SK-N-SH (cell line): ENCODE measurements around the gene KRABD2.

Experiments
- CTCF ChIA-PET: fragments of 300-600, 350-600 bp; formaldehyde crosslinking; extraction: SDS; loops from one replicate; lab custom pipeline; 2021; lab: Yijun Ruan, JAX
- POLR2A ChIA-PET: fragments of 350-600 bp; sonication (Branson Sonifier 250); formaldehyde crosslinking; extraction: SDS; loops from one replicate; lab custom pipeline; 2020; ENCODE audit warnings: antibody characterized with exemption, inconsistent platforms; lab: Yijun Ruan, JAX
- DNase-seq: peaks from one replicate; pipeline ENCODE4 v3.0.0; 2012
- H2AFZ ChIP-seq: fragments of 200-600 bp; sonication (generic); 2 replicates; pipeline ENCODE4 v1.8.1; 2016; ENCODE audit warnings: antibody characterized with exemption, mild to moderate bottlenecking, low read depth
- H3F3A ChIP-seq: fragments of 200-600 bp; sonication (generic); replicated peaks from 2 replicates; pipeline ENCODE3; 2016; ENCODE audit warnings: antibody characterized with exemption, mild to moderate bottlenecking; ENCODE audit not compliant: insufficient read depth
- H3K27ac ChIP-seq, 2 experiments: fragments of 200-500 bp in 1 of 2; fragments of 200-600 bp in 1 of 2; sonication (Bioruptor generic) in 1 of 2; sonication (generic), shearing (Covaris generic) in 1 of 2; 2 replicates each; pipeline versions ENCODE4 v1.5.1 to v1.6.1; 2014 to 2016; ENCODE audit warnings: low read depth in 2 of 2, inconsistent platforms in 1 of 2, low read length in 1 of 2, mild to moderate bottlenecking in 1 of 2, mixed read lengths in 1 of 2
- H3K27me3 ChIP-seq: fragments of 200-600 bp; sonication (generic), shearing (Covaris generic); 2 replicates; pipeline ENCODE4 v1.6.1; 2016; ENCODE audit warnings: mixed run types; ENCODE audit not compliant: insufficient read depth
- H3K36me3 ChIP-seq, 2 experiments: fragments of 200-500 bp in 1 of 2; fragments of 200-600 bp in 1 of 2; sonication (Bioruptor generic) in 1 of 2; sonication (generic) in 1 of 2; replicated peaks in 1 of 2; 2 replicates each; pipeline versions ENCODE3 to v1.5.1; 2014 to 2016; ENCODE audit warnings: low read length in 1 of 2, mild to moderate bottlenecking in 1 of 2; ENCODE audit not compliant: insufficient read depth in 2 of 2, control insufficient read depth in 1 of 2
- H3K4me1 ChIP-seq, 2 experiments: fragments of 200-500 bp in 1 of 2; fragments of 200-600 bp in 1 of 2; sonication (Bioruptor generic) in 1 of 2; sonication (generic), shearing (Covaris generic) in 1 of 2; 2 replicates each; pipeline versions ENCODE4 v1.5.1 to v1.6.1; 2014 to 2016; ENCODE audit warnings: low read depth in 1 of 2, low read length in 1 of 2, mixed run types in 1 of 2; ENCODE audit not compliant: insufficient read depth in 2 of 2, control insufficient read depth in 1 of 2
- H3K4me2 ChIP-seq: fragments of 200-600 bp; sonication (generic), shearing (Covaris generic); 2 replicates; pipeline ENCODE4 v1.6.1; 2017; ENCODE audit warnings: mixed run types
- H3K4me3 ChIP-seq, 2 experiments: fragments of 200-500 bp in 1 of 2; fragments of 200-600 bp in 1 of 2; sonication (Bioruptor generic) in 1 of 2; sonication (generic), shearing (Covaris generic) in 1 of 2; 2 replicates each; pipeline versions ENCODE4 v1.5.1 to v1.8.1; 2014 to 2016; ENCODE audit warnings: low read depth in 2 of 2, inconsistent platforms in 1 of 2, low read length in 1 of 2, mild to moderate bottlenecking in 1 of 2, mixed read lengths in 1 of 2, moderate library complexity in 1 of 2
- H3K79me2 ChIP-seq: fragments of 200-600 bp; sonication (generic); 2 replicates; pipeline ENCODE4 v1.8.1; 2017; ENCODE audit warnings: mild to moderate bottlenecking; ENCODE audit not compliant: insufficient read depth
- H3K9ac ChIP-seq: fragments of 200-600 bp; sonication (generic); 2 replicates; pipeline ENCODE4 v1.6.1; 2017; ENCODE audit warnings: mixed run types
- H3K9me2 ChIP-seq: fragments of 200-600 bp; sonication (generic); 2 replicates; pipeline ENCODE4 v1.6.1; 2017; ENCODE audit warnings: mixed run types
- H3K9me3 ChIP-seq: fragments of 200-600 bp; sonication (generic); 2 replicates; pipeline ENCODE4 v1.6.1; 2017; ENCODE audit warnings: mixed run types, mild to moderate bottlenecking, moderate library complexity
- H4K20me1 ChIP-seq: fragments of 200-600 bp; sonication (generic); 2 replicates; pipeline ENCODE4 v1.6.1; 2017; ENCODE audit warnings: mild to moderate bottlenecking, mixed run types; ENCODE audit not compliant: insufficient read depth
- CHD2 ChIP-seq: fragments of 150-350 bp; IDR thresholded peaks from 2 replicates; pipeline ENCODE4 v1.6.1; 2018; ENCODE audit warnings: low read length; ENCODE audit not compliant: partially characterized antibody
- EP300 ChIP-seq, 2 experiments: IDR thresholded peaks; 2 replicates each; pipeline versions ENCODE4 v1.4.0 to v1.6.1; 2012; ENCODE audit warnings: borderline replicate concordance in 1 of 2, low read depth in 1 of 2, low read length in 1 of 2
- EZH2phosphoT487 ChIP-seq: fragments of 200-600 bp; sonication (generic); IDR thresholded peaks from 2 replicates; pipeline ENCODE4 v1.6.1; 2017; ENCODE audit warnings: low read depth, mixed run types, mild to moderate bottlenecking, antibody characterized with exemption, moderate library complexity, borderline replicate concordance
- FOSL2 ChIP-seq: IDR thresholded peaks from 2 replicates; pipeline ENCODE4 v1.4.0; 2012; ENCODE audit warnings: low read depth, mild to moderate bottlenecking, moderate library complexity, borderline replicate concordance
- GATA2 ChIP-seq: sonication (generic); formaldehyde crosslinking; IDR thresholded peaks from 2 replicates; pipeline ENCODE4 v1.5.0; 2020; ENCODE audit warnings: mild to moderate bottlenecking, missing genetic modification reagents
- JUND ChIP-seq: IDR thresholded peaks from 2 replicates; pipeline ENCODE4 v1.4.0; 2012
- NFIC ChIP-seq: IDR thresholded peaks from 2 replicates; pipeline ENCODE4 v1.4.0; 2012; ENCODE audit warnings: borderline replicate concordance
- NRF1 ChIP-seq: IDR thresholded peaks from 2 replicates; pipeline ENCODE4 v1.6.1; 2012; ENCODE audit warnings: low read depth, mild to moderate bottlenecking, low read length
- RAD21 ChIP-seq: IDR thresholded peaks from 2 replicates; pipeline ENCODE4 v1.6.1; 2012; ENCODE audit warnings: mild to moderate bottlenecking, low read length
- SMC3 ChIP-seq: IDR thresholded peaks from 2 replicates; pipeline ENCODE4 v1.6.1; 2012; ENCODE audit warnings: low read depth, low read length, improper control_type of control experiment
- TAF1 ChIP-seq: IDR thresholded peaks from 2 replicates; pipeline ENCODE4 v1.6.1; 2012; ENCODE audit warnings: low read depth, mild to moderate bottlenecking, low read length, moderate library complexity, borderline replicate concordance
- TCF12 ChIP-seq: IDR thresholded peaks from 2 replicates; pipeline ENCODE4 v1.4.0; 2012
- WGBS: methylation state at CpG from one replicate; pipeline ENCODE4 v1.1.6; 2017; ENCODE audit warnings: low lambda C conversion rate; 5-methylcytosine and 5-hydroxymethylcytosine counted together
- TF ChIP-seq, protein P1 (sequence below): IDR thresholded peaks from 2 replicates; pipeline ENCODE4; 2012
- TF ChIP-seq, protein P2 (sequence below): IDR thresholded peaks from 2 replicates; pipeline ENCODE4 v1.6.1; 2012; ENCODE audit warnings: mild to moderate bottlenecking, low read depth, low read length, moderate library complexity
- TF ChIP-seq, protein P3 (sequence below): IDR thresholded peaks from 2 replicates; pipeline ENCODE4 v1.4.0; 2012; ENCODE audit warnings: low read depth, borderline replicate concordance

Gene KRABD2

DNA sequence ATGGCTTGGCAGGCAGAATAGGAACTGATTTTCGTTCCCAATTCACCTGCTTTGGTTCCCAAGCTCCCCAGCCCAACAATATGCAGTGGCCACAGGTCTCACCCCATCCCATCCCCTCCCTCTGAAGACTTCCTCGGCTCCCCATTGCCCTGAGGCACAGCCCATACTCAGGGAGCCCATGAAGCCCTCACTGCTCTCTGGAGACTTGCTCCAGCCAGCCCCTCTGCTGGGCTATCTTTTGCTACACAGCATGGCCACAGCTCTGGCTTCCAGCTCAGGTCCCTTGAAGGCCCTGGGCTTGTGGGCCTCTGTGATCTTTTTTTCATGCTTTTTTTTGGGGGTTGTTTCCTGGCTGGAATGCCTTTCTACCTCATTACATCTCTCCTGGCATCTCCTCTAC is 29.7 kb upstream of the KRABD2 start:
- H2AFZ ChIP-seq = no peak overlapping the region
- no peaks in the 10 kb centered on the region for H4K20me1 ChIP-seq
- TF ChIP-seq TAF1 (no peak), SMC3 (no peak), EZH2phosphoT487 (no peak), GATA2 (CRISPR knock-in tag) (no peak), FOSL2 (no peak), TCF12 (no peak), NFIC (no peak), NRF1 (no peak), CHD2 (no peak), RAD21 (no peak), EP300 (IDR thresholded peaks at IDR 0.05; ENCODE audit: borderline replicate concordance in 1 of 2, low read depth in 1 of 2, low read length in 1 of 2) (no peak), JUND (no peak)
- TF ChIP-seq, protein P1, sequence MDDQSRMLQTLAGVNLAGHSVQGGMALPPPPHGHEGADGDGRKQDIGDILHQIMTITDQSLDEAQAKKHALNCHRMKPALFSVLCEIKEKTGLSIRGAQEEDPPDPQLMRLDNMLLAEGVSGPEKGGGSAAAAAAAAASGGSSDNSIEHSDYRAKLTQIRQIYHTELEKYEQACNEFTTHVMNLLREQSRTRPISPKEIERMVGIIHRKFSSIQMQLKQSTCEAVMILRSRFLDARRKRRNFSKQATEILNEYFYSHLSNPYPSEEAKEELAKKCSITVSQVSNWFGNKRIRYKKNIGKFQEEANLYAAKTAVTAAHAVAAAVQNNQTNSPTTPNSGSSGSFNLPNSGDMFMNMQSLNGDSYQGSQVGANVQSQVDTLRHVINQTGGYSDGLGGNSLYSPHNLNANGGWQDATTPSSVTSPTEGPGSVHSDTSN = no peak
- TF ChIP-seq, protein P2, sequence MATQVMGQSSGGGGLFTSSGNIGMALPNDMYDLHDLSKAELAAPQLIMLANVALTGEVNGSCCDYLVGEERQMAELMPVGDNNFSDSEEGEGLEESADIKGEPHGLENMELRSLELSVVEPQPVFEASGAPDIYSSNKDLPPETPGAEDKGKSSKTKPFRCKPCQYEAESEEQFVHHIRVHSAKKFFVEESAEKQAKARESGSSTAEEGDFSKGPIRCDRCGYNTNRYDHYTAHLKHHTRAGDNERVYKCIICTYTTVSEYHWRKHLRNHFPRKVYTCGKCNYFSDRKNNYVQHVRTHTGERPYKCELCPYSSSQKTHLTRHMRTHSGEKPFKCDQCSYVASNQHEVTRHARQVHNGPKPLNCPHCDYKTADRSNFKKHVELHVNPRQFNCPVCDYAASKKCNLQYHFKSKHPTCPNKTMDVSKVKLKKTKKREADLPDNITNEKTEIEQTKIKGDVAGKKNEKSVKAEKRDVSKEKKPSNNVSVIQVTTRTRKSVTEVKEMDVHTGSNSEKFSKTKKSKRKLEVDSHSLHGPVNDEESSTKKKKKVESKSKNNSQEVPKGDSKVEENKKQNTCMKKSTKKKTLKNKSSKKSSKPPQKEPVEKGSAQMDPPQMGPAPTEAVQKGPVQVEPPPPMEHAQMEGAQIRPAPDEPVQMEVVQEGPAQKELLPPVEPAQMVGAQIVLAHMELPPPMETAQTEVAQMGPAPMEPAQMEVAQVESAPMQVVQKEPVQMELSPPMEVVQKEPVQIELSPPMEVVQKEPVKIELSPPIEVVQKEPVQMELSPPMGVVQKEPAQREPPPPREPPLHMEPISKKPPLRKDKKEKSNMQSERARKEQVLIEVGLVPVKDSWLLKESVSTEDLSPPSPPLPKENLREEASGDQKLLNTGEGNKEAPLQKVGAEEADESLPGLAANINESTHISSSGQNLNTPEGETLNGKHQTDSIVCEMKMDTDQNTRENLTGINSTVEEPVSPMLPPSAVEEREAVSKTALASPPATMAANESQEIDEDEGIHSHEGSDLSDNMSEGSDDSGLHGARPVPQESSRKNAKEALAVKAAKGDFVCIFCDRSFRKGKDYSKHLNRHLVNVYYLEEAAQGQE = no peak
- TF ChIP-seq, protein P3, sequence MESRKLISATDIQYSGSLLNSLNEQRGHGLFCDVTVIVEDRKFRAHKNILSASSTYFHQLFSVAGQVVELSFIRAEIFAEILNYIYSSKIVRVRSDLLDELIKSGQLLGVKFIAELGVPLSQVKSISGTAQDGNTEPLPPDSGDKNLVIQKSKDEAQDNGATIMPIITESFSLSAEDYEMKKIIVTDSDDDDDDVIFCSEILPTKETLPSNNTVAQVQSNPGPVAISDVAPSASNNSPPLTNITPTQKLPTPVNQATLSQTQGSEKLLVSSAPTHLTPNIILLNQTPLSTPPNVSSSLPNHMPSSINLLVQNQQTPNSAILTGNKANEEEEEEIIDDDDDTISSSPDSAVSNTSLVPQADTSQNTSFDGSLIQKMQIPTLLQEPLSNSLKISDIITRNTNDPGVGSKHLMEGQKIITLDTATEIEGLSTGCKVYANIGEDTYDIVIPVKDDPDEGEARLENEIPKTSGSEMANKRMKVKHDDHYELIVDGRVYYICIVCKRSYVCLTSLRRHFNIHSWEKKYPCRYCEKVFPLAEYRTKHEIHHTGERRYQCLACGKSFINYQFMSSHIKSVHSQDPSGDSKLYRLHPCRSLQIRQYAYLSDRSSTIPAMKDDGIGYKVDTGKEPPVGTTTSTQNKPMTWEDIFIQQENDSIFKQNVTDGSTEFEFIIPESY = no peak
- no peaks in the 10 kb centered on the region for H3K9me3 ChIP-seq
- peaks cover 4% of the 10 kb centered on the region; the same call in 1 of the 2 replicates for H3K27me3 ChIP-seq
- H3F3A ChIP-seq = no peaks in the 10 kb centered on the region
- POLR2A ChIA-PET = no interaction called here
- no peak overlapping the region for H3K4me3 ChIP-seq
- no peak overlapping the region for H3K9ac ChIP-seq
- no peaks in the 10 kb centered on the region for H3K79me2 ChIP-seq
- CTCF ChIA-PET = interaction anchor here (0.6 to 4.7 kb wide), 3 partner anchors 56 to 380 kb away, joined by 3 to 20 read pairs (median 12); no protein-coding TSS in a partner anchor
- H3K4me2 ChIP-seq = no peak overlapping the region
- DNase-seq = no peak
- H3K4me1 ChIP-seq = no peaks in the 10 kb centered on the region
- no peaks in the 10 kb centered on the region for H3K36me3 ChIP-seq
- 33% methylated on average over 2 of the region's 2 CpGs for WGBS
- no peak overlapping the region for H3K27ac ChIP-seq
- H3K9me2 ChIP-seq = no peaks in the 10 kb centered on the region
